Cardiac septum (tissue), 1 donor: ENCODE measurements around the gene TACC2. TPM values are rescaled to one million over a fixed set of nuclear protein-coding genes. Genes with fewer than 3 reads are reported as not detected.

Experiments
- DNase-seq: peaks from one replicate; pipeline ENCODE4 v3.0.0-alpha.2; 2020; ENCODE audit warnings: low spot score
- intact Hi-C: fragments of 100-400 bp; cut with DNase I; formaldehyde crosslinking; loops from one replicate; pipeline ENCODE4 v1.14.0; 2022
- total RNA-seq: library from RNA; stranded (reverse); fragmentation: NEBNext Ultra II Directional; extraction: Animal tissue kit (Norgen Biotek cat#: 25700); gene quantifications from one replicate; pipeline ENCODE4 v1.2.1, GENCODE V29; 2021
- donor health status: DM: no; HTN: no; CAD: no.

The TACC2 gene
- total RNA-seq, 1 donor from 2014 or later: 282 TPM

- intact Hi-C loops: loop anchor here (5.0 to 10.0 kb wide), 2 partner anchors 123 to 210 kb away; no protein-coding TSS in a partner anchor
- DNase-seq: no peak
Measured at GRCh38 chr10:122264931-122265330, 276.0 kb downstream of the TACC2 start.

GRCh38 chr10:122265896-122266295 lies 276.9 kb downstream of the TACC2 start:
- intact Hi-C loops: loop anchor here (5.0 to 10.0 kb wide), 2 partner anchors 124 to 211 kb away; no protein-coding TSS in a partner anchor
- DNase-seq: no peak

- intact Hi-C loops: loop anchor here (5.0 to 10.0 kb wide), 2 partner anchors 126 to 213 kb away; no protein-coding TSS in a partner anchor
- peak; percentile 77 for DNase-seq
Measured at GRCh38 chr10:122267849-122268737, 279.1 kb downstream of the TACC2 start.

- intact Hi-C loops: loop anchor here (5.0 to 10.0 kb wide), 2 partner anchors 127 to 214 kb away; no protein-coding TSS in a partner anchor
- DNase-seq: peak; percentile 57
Measured at GRCh38 chr10:122269059-122269687, 280.2 kb downstream of the TACC2 start.

- peak; percentile 68 for DNase-seq
- intact Hi-C loops: no loop called here
Measured at GRCh38 chr10:122271076-122271475, 282.1 kb downstream of the TACC2 start, which contains the start of gene BTBD16. TSS of gene BTBD16 (plus strand) at chr10:122271296. CDS start at chr10:122275082, 3,786 bp downstream.

GRCh38 chr10:122273966-122274545 lies 285.1 kb downstream of the TACC2 start:
- peak; percentile 59 for DNase-seq
- intact Hi-C loops: no loop called here

- intact Hi-C loops: no loop called here
Measured at GRCh38 chr10:122276611-122277208, 287.7 kb downstream of the TACC2 start.

GRCh38 chr10:122277526-122278136 lies 288.7 kb downstream of the TACC2 start:
- intact Hi-C loops: no loop called here
- DNase-seq: peak; percentile 50

More at GRCh38 chr10:122276611-122277208, 287.7 kb downstream of the TACC2 start:
- peak; percentile 57 for DNase-seq

- intact Hi-C loops: no loop called here
- DNase-seq: peak; percentile 66
Measured at GRCh38 chr10:122279725-122280141, 290.8 kb downstream of the TACC2 start.

- DNase-seq: no peak
- intact Hi-C loops: no loop called here
Measured at GRCh38 chr10:122280156-122280555, 291.2 kb downstream of the TACC2 start.

GRCh38 chr10:122281018-122281626 lies 292.2 kb downstream of the TACC2 start:
- intact Hi-C loops: no loop called here
- no peak for DNase-seq

GRCh38 chr10:122281751-122282150 lies 292.8 kb downstream of the TACC2 start:
- intact Hi-C loops: no loop called here
- peak; percentile 47 for DNase-seq

- no peak for DNase-seq
- intact Hi-C loops: no loop called here
Measured at GRCh38 chr10:122282253-122282671, 293.3 kb downstream of the TACC2 start.

- intact Hi-C loops: no loop called here
- no peak for DNase-seq
Measured at GRCh38 chr10:122282909-122283308, 293.9 kb downstream of the TACC2 start.

- intact Hi-C loops: no loop called here
- DNase-seq: no peak
Measured at GRCh38 chr10:122285506-122286444, 296.8 kb downstream of the TACC2 start.

- DNase-seq: peak; percentile 82
- intact Hi-C loops: no loop called here
Measured at GRCh38 chr10:122286867-122287266, 297.9 kb downstream of the TACC2 start.

GRCh38 chr10:122287570-122287969 lies 298.6 kb downstream of the TACC2 start:
- DNase-seq: peak; percentile 31
- intact Hi-C loops: no loop called here

GRCh38 chr10:122288262-122288661 lies 299.3 kb downstream of the TACC2 start:
- intact Hi-C loops: no loop called here
- no peak for DNase-seq
